Measurements from ENCODE around the gene ESRRA.

The ESRRA gene

DNA sequence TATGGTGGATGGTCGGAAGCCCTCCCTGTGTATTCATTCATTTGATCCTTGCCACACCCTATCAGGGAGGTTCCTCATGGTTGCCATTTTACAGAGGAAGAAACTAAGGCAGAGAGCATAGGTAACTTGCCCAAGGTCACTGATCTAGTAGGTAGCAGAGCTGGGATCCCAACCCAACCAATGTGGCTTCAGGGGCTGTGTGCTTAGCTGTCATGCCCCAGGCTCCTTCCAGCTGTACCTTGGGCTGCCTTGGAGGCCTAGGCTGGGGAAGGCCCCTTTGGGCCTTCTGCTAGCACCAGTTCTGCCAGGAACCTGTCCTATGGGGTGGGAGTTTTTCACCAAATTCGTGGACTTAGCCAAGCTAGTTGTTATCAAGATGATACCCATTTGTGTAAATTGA is 29.5 kb upstream of the ESRRA start:
- DNase-seq (ENCODE audit: low read depth) = no peak
- TF ChIP-seq, protein P1, sequence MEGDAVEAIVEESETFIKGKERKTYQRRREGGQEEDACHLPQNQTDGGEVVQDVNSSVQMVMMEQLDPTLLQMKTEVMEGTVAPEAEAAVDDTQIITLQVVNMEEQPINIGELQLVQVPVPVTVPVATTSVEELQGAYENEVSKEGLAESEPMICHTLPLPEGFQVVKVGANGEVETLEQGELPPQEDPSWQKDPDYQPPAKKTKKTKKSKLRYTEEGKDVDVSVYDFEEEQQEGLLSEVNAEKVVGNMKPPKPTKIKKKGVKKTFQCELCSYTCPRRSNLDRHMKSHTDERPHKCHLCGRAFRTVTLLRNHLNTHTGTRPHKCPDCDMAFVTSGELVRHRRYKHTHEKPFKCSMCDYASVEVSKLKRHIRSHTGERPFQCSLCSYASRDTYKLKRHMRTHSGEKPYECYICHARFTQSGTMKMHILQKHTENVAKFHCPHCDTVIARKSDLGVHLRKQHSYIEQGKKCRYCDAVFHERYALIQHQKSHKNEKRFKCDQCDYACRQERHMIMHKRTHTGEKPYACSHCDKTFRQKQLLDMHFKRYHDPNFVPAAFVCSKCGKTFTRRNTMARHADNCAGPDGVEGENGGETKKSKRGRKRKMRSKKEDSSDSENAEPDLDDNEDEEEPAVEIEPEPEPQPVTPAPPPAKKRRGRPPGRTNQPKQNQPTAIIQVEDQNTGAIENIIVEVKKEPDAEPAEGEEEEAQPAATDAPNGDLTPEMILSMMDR (conservative IDR thresholded peaks at IDR 0.05; ENCODE audit: low read depth, low read length) = no peak
- H3K4me3 ChIP-seq (ENCODE audit: low read depth, low read length) = no peak overlapping the region

DNA sequence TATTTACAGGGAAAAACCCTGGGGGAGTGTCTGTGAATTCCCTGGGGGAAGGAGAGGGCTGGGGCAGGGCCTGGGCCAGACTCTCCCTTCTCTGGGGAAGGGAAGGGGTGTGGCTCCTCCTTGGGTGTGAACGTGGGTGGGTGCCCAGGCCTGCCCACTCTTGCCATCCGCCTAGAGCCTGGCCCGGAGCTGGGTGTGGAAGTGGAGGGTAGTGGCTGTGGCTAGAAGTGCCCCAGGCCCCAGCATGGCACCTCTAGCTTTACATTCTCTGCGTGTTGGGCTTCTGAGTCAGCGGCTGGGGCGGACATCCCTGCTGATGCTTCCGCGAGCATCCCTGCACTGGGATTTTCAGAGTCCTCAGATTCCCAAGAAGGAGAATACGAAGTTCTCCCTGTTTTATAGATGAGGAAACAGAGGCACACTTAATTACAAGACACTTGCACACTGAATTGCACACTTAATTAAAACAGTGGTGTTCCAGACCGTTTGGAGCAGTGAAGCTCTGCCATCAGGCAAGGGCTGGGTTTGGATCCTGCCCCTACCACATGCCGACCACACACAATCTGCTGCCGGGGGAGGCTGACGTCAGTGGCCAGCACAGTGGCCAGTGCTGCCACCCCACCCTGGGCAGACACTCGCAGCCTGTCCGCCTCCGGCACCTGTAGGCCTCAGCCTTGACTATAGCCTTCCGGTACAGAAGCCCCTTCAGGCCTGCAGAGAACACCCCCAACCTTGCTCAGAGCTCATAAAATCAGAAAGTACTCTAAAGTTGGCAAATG is 28.5 kb upstream of the ESRRA start:
- no peak overlapping the region for H3K4me3 ChIP-seq (ENCODE audit: low read depth, low read length)
- peak; percentile 20 for DNase-seq (ENCODE audit: low read depth)
- TF ChIP-seq, protein P1 (conservative IDR thresholded peaks at IDR 0.05; ENCODE audit: low read depth, low read length) = no peak

DNA sequence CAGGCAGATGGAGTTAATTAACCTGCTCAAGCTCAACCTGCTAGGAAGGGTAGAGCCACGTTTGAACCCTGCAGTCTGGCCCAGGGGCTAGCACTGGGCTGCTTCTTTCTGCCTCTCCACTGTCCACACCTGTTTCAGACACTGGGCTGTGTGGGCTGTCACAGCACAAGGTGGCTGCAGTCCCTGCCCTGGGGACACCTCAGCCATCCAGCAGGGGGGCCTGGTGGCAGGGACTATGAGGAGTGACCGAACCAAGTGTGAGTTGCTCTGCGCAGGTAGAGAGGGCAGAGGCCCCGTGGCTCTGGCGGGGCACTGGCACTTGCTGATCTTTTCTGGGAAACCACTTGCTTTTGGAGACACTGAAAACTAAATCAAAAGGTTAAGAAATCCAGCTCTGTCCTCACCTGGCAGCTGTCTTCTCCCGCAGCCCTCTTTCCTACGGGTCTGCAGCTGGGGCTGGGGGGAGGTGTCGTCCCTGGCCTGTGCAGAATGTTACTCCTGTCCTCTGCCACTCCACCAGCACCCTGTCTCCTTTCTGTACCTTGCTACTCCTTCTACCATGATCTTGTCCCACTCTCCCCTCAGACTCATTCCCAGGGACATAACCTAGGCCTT is 26.6 kb upstream of the ESRRA start:
- TF ChIP-seq, protein P1 (conservative IDR thresholded peaks at IDR 0.05; ENCODE audit: low read depth, low read length) = no peak
- no peak for DNase-seq (ENCODE audit: low read depth)
- no peak overlapping the region for H3K4me3 ChIP-seq (ENCODE audit: low read depth, low read length)

DNA sequence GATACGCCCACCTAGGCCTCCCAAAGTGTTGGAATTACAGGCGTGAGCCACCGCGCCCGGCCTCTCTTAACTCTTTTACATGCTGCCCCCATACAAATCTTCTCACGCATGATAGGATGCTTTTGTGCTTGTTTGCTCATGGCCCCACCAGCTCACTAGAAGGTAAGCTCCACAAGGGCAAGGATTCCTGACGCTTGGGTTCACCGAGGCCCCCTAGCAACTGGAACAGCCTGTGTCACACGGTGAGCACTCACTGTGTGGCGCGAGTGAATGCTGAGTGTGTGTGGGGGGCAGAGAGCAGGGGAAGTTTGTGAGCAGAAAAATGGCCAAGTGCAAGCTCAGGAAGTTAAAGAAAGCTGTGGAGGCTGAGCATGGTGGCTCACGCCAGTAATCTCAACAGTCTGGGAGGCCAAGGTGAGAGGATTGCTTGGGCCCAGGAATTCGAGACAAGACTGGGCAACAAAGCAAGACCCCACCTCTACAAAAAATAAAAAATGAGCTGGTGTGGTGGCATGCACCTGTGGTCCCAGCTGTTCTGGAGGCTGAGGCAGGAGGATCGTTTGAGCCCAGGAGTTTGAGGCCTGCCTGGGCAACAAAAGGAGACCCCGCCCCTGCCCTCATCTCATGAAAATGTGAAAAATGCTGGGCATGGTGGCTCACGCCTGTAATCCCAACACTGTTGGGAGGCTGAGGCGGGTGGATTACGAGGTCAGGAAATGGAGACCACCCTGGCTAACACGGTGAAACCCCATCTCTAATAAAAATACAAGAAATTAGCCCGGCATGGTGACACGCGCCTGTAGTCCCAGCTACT is 23.2 kb upstream of the ESRRA start:
- H3K4me3 ChIP-seq (ENCODE audit: low read depth, low read length) = no peak overlapping the region
- no peak for DNase-seq (ENCODE audit: low read depth)
- TF ChIP-seq, protein P1 (conservative IDR thresholded peaks at IDR 0.05; ENCODE audit: low read depth, low read length) = no peak

DNA sequence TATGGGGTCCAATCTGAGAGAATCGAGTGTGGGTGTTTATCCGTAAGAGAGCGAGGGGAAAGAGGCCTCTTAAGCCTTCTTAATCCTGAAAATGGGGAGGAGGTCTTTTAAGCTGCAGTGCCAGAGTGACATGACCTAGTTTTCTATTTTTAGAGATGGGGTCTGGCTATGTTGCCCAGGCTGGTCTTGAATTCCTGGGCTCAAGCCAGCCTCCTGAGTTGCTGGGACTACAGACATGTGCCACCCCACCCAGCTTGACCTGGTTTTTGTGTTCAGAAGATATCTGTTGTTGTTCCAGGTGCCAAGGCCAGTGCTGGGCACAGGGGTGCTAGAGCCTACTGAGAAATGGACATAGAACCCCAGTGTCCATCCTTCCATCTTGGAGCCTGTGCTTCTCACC is 22.2 kb upstream of the ESRRA start:
- TF ChIP-seq, protein P1 (conservative IDR thresholded peaks at IDR 0.05; ENCODE audit: low read depth, low read length) = no peak
- no peak overlapping the region for H3K4me3 ChIP-seq (ENCODE audit: low read depth, low read length)
- no peak for DNase-seq (ENCODE audit: low read depth)

DNA sequence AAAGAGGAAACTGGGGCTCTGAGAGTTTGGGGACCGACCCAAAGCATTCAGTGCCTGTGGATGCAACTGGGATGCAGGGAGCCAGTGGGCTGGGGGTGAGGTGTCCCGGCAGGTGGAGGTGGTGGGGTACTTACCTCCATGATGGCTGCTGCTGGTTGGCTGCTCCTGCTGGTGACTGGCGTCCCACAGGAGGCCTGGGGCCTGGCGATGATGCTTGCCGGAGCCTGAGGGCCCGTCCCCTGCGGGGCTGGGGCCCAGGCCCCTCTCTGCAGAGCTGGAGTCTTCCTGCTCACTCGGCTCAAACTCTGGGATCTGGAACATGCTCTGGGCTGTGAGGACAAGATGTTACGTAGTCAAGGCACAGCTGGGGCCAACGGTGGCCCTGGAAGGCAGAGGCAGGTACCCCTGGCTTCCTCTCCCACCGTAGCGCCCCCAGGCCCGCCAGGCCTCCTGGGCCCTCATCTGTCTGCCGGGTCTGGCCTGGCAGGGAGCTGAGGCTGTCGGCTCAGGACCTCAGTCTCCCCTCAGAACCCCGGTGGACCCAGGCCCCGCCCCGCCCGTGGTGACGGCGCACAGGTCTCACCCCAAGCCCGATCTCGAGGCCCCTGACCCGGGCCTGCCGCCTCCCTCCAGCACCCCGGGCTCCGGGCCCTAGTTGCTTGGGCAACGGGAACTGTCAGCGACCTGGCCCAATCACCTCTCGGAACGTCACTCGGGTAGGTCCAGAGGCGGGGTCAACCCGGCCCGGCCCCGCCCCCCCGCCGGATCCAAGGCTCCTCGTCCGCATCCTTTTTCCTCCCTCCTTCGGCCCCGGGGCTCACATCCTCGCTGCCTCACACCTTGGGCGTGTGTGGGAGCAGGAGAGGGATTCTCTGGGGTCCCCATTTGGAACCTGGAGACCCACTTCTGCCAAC is 21.0 kb upstream of the ESRRA start, which contains the start of gene BAD:
Gene BAD, minus strand, starts transcription at position 618 of the 914 bp plus-strand sequence. Its CDS starts 297 bp downstream, at position 321.
- peak within 1 kb of the TSS; percentile 83 for H3K4me3 ChIP-seq (ENCODE audit: low read depth, low read length)
- TF ChIP-seq, protein P1 (conservative IDR thresholded peaks at IDR 0.05; ENCODE audit: low read depth, low read length) = no peak
- DNase-seq (ENCODE audit: low read depth) = peak; percentile 92
